ENCODE results near the gene CLPTM1. TPM values are rescaled to one million over a fixed set of nuclear protein-coding genes. Genes with fewer than 3 reads are reported as not detected.
"Not testable (repeated sequence)": the region's sequence is repeated elsewhere in the genome, so short reads cannot be mapped to it uniquely, and the experiment has no call there.

The CLPTM1 gene
- polyA plus RNA-seq, 3 donors, result 14.7 to 84.3 (median 20.0) TPM

GRCh38 chr19:44969437-44969836 lies 14.3 kb downstream of the CLPTM1 start:
- H3K9me3 Mint-ChIP-seq, result no peaks in the 10 kb centered on the region
- Histone ChIP-seq H3K27me3 (ENCODE audit: control insufficient read depth in 2 of 2, insufficient read depth in 2 of 2, low read length in 2 of 2) (no peaks in the 10 kb centered on the region), H3K9ac (ENCODE audit: insufficient read depth, low read length, poor library complexity, severe bottlenecking) (no peak overlapping the region), H3K4me3 (replicated peaks in 1 of 3; ENCODE audit: low read depth in 2 of 3, low read length in 3 of 3) (no peak overlapping the region), H3K4me1 (ENCODE audit: control insufficient read depth in 1 of 2, insufficient read depth in 2 of 2, low read length in 2 of 2) (no peaks in the 10 kb centered on the region), H3K79me2 (ENCODE audit: insufficient read depth, low read length) (peaks cover 10% of the 10 kb centered on the region), H2AFZ (ENCODE audit: insufficient read depth, low read depth, low read length, poor library complexity, severe bottlenecking) (no peak overlapping the region), H3K9me3 (replicated peaks in 1 of 2; ENCODE audit: control insufficient read depth in 1 of 2, insufficient read depth in 1 of 2, low read length in 2 of 2) (no peaks in the 10 kb centered on the region), H3K27ac (ENCODE audit: low read depth in 1 of 2, low read length in 2 of 2) (no peak overlapping the region), H4K20me1 (ENCODE audit: insufficient read depth, low read length) (peaks cover 34% of the 10 kb centered on the region), H3K4me2 (replicated peaks; ENCODE audit: extremely low read depth, low read length, poor library complexity, severe bottlenecking) (no peak overlapping the region), H3K36me3 (replicated peaks in 1 of 2; ENCODE audit: control insufficient read depth in 1 of 2, insufficient read depth in 2 of 2, low read length in 2 of 2) (peaks cover 37 to 79% of the 10 kb centered on the region in 2 donors)
- no peak for DNase-seq
- no peak overlapping the region for H3K27ac Mint-ChIP-seq
- H3K4me3 Mint-ChIP-seq, result no peak overlapping the region
- H3K27me3 Mint-ChIP-seq (ENCODE audit: low read depth in 3 of 3), result peaks cover 0 to 3% (median 2%) of the 10 kb centered on the region in 3 donors
- H3K36me3 Mint-ChIP-seq, result peaks cover 46 to 77% of the 10 kb centered on the region in 2 donors
- WGBS (ENCODE audit: insufficient coverage), result 100% methylated on average over 3 of the region's 5 CpGs
- no peak for TF ChIP-seq CTCF (IDR thresholded peaks at IDR 0.05)
- H3K4me1 Mint-ChIP-seq, result no peaks in the 10 kb centered on the region
- intact Hi-C loops (cut with micrococcal nuclease), result no loop called here

- H2AFZ ChIP-seq (ENCODE audit: insufficient read depth, low read depth, low read length, poor library complexity, severe bottlenecking); H3K4me1 Mint-ChIP-seq; DNase-seq; H3K4me2 ChIP-seq (replicated peaks; ENCODE audit: extremely low read depth, low read length, poor library complexity, severe bottlenecking); H3K9me3 ChIP-seq (replicated peaks in 1 of 2; ENCODE audit: control insufficient read depth in 1 of 2, insufficient read depth in 1 of 2, low read length in 2 of 2); H3K9ac ChIP-seq (ENCODE audit: insufficient read depth, low read length, poor library complexity, severe bottlenecking); H3K27ac ChIP-seq (ENCODE audit: low read depth in 1 of 2, low read length in 2 of 2); H3K27me3 Mint-ChIP-seq (ENCODE audit: low read depth in 3 of 3); intact Hi-C loops (cut with micrococcal nuclease); H3K79me2 ChIP-seq (ENCODE audit: insufficient read depth, low read length); H3K4me1 ChIP-seq (ENCODE audit: control insufficient read depth in 1 of 2, insufficient read depth in 2 of 2, low read length in 2 of 2); H3K27ac Mint-ChIP-seq; H3K9me3 Mint-ChIP-seq; H3K27me3 ChIP-seq (ENCODE audit: control insufficient read depth in 2 of 2, insufficient read depth in 2 of 2, low read length in 2 of 2); H3K4me3 Mint-ChIP-seq; H3K4me3 ChIP-seq (replicated peaks in 1 of 3; ENCODE audit: low read depth in 2 of 3, low read length in 3 of 3): not testable (repeated sequence)
- WGBS (ENCODE audit: insufficient coverage), result no CpG with 5 or more reads among the region's 6 CpGs
- H4K20me1 ChIP-seq (ENCODE audit: insufficient read depth, low read length), result peaks cover 28% of the 10 kb centered on the region
- H3K36me3 ChIP-seq (replicated peaks in 1 of 2; ENCODE audit: control insufficient read depth in 1 of 2, insufficient read depth in 2 of 2, low read length in 2 of 2), result peaks cover 47 to 80% of the 10 kb centered on the region in 2 donors
- H3K36me3 Mint-ChIP-seq, result peaks cover 51 to 77% of the 10 kb centered on the region in 2 donors
Observed at GRCh38 chr19:44971451-44971850, 16.3 kb downstream of the CLPTM1 start.
